ENCODE results near the gene PRPF38B. TPM values are rescaled to one million over a fixed set of nuclear protein-coding genes. Genes with fewer than 3 reads are reported as not detected.

The PRPF38B gene
- total and polyA plus RNA-seq, 9 of the 15 experiments (the other 6 are each of a cell fraction or from before 2014, with no cell fraction given): 25.3 to 85.5 (median 66.4) TPM

DNA sequence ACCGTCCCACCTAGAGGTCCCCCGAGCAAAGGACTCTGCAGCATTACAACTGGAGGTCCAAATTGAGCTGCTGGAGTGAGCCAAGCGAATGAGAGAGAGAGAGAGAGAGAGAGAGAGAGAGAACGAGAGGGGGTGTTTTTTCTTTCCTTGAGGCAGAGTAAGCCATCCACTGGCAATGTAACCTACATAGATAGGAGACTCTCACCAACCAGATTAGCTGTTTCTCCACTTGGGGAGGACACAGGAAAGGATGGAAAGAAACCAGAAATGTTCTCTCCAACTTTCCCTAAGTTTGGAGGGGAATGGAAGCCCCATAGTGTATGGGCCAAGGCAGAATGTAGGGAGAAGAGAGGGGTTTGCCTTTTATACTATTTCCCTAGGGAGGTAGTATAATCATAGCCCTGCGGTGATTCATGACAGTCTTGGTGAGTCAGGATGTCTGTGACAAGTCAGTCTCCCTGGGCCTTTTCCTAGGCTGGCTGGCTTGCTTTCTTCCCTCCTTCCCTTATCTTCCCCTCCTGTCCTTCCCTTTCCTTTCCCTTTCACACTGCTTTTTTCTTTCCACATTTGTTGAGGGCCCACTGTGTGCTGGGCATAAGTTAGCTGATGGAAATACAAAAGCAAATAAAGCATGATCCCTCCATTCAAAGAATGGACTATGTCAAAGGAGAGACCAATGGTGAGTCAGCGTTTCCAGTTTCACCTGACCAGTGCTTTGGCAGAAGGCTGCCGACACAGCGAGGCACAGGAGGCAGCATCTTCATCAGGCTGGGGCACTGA lies 27.7 kb downstream of the PRPF38B start (continued):
- TF ChIP-seq ZNF518B (CRISPR knock-in tag; IDR thresholded peaks at IDR 0.05) (no peak), PTBP1 (IDR thresholded peaks at IDR 0.05; ENCODE audit: low read depth, low read length) (no peak), ARHGAP35 (IDR thresholded peaks at IDR 0.05; ENCODE audit: partially characterized antibody) (no peak), KAT7 (CRISPR knock-in tag; IDR thresholded peaks at IDR 0.05; ENCODE audit: borderline replicate concordance) (no peak), ZNF398 (CRISPR knock-in tag; IDR thresholded peaks at IDR 0.05) (no peak), HDAC1 (IDR thresholded peaks at IDR 0.05) (peak in 1 of 2 experiments; percentile 61; a peak in 2 of 4 replicates), BCLAF1 (IDR thresholded peaks at IDR 0.05; ENCODE audit: borderline replicate concordance in 1 of 2, control insufficient read depth in 1 of 2, low read depth in 2 of 2, low read length in 1 of 2) (no peak), HSF4 (CRISPR knock-in tag; IDR thresholded peaks at IDR 0.05; ENCODE audit: borderline replicate concordance) (no peak), ZFP30 (CRISPR knock-in tag; IDR thresholded peaks at IDR 0.05; ENCODE audit: borderline replicate concordance) (no peak)
- TF ChIP-seq, protein P1, sequence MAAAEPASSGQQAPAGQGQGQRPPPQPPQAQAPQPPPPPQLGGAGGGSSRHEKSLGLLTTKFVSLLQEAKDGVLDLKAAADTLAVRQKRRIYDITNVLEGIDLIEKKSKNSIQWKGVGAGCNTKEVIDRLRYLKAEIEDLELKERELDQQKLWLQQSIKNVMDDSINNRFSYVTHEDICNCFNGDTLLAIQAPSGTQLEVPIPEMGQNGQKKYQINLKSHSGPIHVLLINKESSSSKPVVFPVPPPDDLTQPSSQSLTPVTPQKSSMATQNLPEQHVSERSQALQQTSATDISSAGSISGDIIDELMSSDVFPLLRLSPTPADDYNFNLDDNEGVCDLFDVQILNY (CRISPR knock-in tag; IDR thresholded peaks at IDR 0.05): no peak
- TF ChIP-seq, protein P2, sequence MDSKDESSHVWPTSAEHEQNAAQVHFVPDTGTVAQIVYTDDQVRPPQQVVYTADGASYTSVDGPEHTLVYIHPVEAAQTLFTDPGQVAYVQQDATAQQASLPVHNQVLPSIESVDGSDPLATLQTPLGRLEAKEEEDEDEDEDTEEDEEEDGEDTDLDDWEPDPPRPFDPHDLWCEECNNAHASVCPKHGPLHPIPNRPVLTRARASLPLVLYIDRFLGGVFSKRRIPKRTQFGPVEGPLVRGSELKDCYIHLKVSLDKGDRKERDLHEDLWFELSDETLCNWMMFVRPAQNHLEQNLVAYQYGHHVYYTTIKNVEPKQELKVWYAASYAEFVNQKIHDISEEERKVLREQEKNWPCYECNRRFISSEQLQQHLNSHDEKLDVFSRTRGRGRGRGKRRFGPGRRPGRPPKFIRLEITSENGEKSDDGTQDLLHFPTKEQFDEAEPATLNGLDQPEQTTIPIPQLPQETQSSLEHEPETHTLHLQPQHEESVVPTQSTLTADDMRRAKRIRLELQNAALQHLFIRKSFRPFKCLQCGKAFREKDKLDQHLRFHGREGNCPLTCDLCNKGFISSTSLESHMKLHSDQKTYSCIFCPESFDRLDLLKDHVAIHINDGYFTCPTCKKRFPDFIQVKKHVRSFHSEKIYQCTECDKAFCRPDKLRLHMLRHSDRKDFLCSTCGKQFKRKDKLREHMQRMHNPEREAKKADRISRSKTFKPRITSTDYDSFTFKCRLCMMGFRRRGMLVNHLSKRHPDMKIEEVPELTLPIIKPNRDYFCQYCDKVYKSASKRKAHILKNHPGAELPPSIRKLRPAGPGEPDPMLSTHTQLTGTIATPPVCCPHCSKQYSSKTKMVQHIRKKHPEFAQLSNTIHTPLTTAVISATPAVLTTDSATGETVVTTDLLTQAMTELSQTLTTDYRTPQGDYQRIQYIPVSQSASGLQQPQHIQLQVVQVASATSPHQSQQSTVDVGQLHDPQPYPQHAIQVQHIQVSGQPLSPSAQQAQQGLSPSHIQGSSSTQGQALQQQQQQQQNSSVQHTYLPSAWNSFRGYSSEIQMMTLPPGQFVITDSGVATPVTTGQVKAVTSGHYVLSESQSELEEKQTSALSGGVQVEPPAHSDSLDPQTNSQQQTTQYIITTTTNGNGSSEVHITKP (IDR thresholded peaks at IDR 0.05; ENCODE audit: partially characterized antibody): peak; percentile 73

Data from K562 (cell line).